WTC11 (cell line): ENCODE measurements around the gene NFIA. TPM values are rescaled to one million over a fixed set of nuclear protein-coding genes. Genes with fewer than 3 reads are reported as not detected.

Experiments used
- ATAC-seq: fragments of 200-7000 bp; cut with Tn5 transposase; 2 replicates; pipeline ENCODE4 v1.10.0; 2021; ENCODE audit warnings: mild to moderate bottlenecking, moderate library complexity
- CTCF ChIA-PET: fragments of 300-600 bp; sonication (Branson Sonifier 250); formaldehyde crosslinking; loops from one replicate; lab custom pipeline; 2021; ENCODE audit warnings: antibody characterized with exemption; lab: Charles Lee
- POLR2A ChIA-PET: fragments of 350-600 bp; sonication (Branson Sonifier 250); formaldehyde crosslinking; loops from one replicate; lab custom pipeline; 2021; ENCODE audit warnings: antibody characterized with exemption; lab: Charles Lee
- DNase-seq: peaks from one replicate; pipeline ENCODE4 v3.0.0; 2021; ENCODE audit warnings: low spot score
- H3K27ac Mint-ChIP-seq: 2 replicates; pipeline ENCODE4 v1.8.0; 2021; ENCODE audit warnings: mixed read lengths
- H3K27me3 Mint-ChIP-seq: 2 replicates; pipeline ENCODE4 v1.8.0; 2021; ENCODE audit warnings: low read depth, mild to moderate bottlenecking, moderate library complexity, mixed read lengths
- H3K36me3 Mint-ChIP-seq: 2 replicates; pipeline ENCODE4 v1.8.0; 2021; ENCODE audit warnings: mixed read lengths
- H3K4me1 Mint-ChIP-seq: 2 replicates; pipeline ENCODE4 v1.8.0; 2022; ENCODE audit warnings: mixed read lengths
- H3K4me3 Mint-ChIP-seq: 2 replicates; pipeline ENCODE4 v1.8.0; 2021; ENCODE audit warnings: mild to moderate bottlenecking, moderate library complexity, mixed read lengths
- H3K9me3 Mint-ChIP-seq: 2 replicates; pipeline ENCODE4 v1.8.0; 2021; ENCODE audit warnings: mixed read lengths
- AFF4 ChIP-seq: sonication (generic); formaldehyde crosslinking; IDR thresholded peaks from 2 replicates; pipeline ENCODE4 v1.8.1; 2023; ENCODE audit warnings: mild to moderate bottlenecking, missing genetic modification reagents, borderline replicate concordance
- FOXP1 ChIP-seq: sonication (generic); formaldehyde crosslinking; IDR thresholded peaks from 2 replicates; pipeline ENCODE4 v1.8.0; 2022; ENCODE audit warnings: missing genetic modification reagents, mild to moderate bottlenecking, moderate library complexity, borderline replicate concordance
- KAT7 ChIP-seq: sonication (generic); formaldehyde crosslinking; IDR thresholded peaks from 2 replicates; pipeline ENCODE4 v1.8.1; 2023; ENCODE audit warnings: missing genetic modification reagents, mild to moderate bottlenecking, borderline replicate concordance
- OVOL2 ChIP-seq: fragments of 250-450 bp; sonication (Bioruptor Pico); IDR thresholded peaks from 2 replicates; pipeline ENCODE4 v1.9.0; 2021; ENCODE audit warnings: mild to moderate bottlenecking, borderline replicate concordance
- TEAD1 ChIP-seq: sonication (generic); formaldehyde crosslinking; IDR thresholded peaks from 2 replicates; pipeline ENCODE4 v1.8.0; 2022; ENCODE audit warnings: mild to moderate bottlenecking, missing genetic modification reagents
- USF2 ChIP-seq: sonication (generic); formaldehyde crosslinking; IDR thresholded peaks from 2 replicates; pipeline ENCODE4 v1.8.1; 2023; ENCODE audit warnings: mild to moderate bottlenecking, missing genetic modification reagents, moderate library complexity
- ZBTB21 ChIP-seq: sonication (generic); formaldehyde crosslinking; IDR thresholded peaks from 2 replicates; pipeline ENCODE4 v1.8.1; 2023; ENCODE audit warnings: mild to moderate bottlenecking, missing genetic modification reagents, borderline replicate concordance
- ZNF425 ChIP-seq: fragments of 250-450 bp; sonication (Bioruptor Pico); conservative IDR thresholded peaks from 2 replicates; pipeline ENCODE4 v1.9.0; 2021; ENCODE audit warnings: mild to moderate bottlenecking
- ZNF671 ChIP-seq: fragments of 250-450 bp; sonication (Bioruptor Pico); IDR thresholded peaks from 2 replicates; pipeline ENCODE4 v1.8.0; 2021; ENCODE audit warnings: mild to moderate bottlenecking
- total RNA-seq: library from RNA; stranded (reverse); gene quantifications from 3 replicates; pipeline ENCODE4 v1.2.3, GENCODE V29; 2021
- TF ChIP-seq, protein P1 (sequence below): sonication (generic); formaldehyde crosslinking; IDR thresholded peaks from 2 replicates; pipeline ENCODE4 v1.8.1; 2023; ENCODE audit warnings: mild to moderate bottlenecking, missing genetic modification reagents
- TF ChIP-seq, protein P2 (sequence below): sonication (generic); formaldehyde crosslinking; IDR thresholded peaks from 2 replicates; pipeline ENCODE4 v1.8.0; 2022; ENCODE audit warnings: missing genetic modification reagents

The NFIA gene
- total RNA-seq, 1 experiment from 2014 or later = 16.7 TPM

- TF ChIP-seq, protein P1, sequence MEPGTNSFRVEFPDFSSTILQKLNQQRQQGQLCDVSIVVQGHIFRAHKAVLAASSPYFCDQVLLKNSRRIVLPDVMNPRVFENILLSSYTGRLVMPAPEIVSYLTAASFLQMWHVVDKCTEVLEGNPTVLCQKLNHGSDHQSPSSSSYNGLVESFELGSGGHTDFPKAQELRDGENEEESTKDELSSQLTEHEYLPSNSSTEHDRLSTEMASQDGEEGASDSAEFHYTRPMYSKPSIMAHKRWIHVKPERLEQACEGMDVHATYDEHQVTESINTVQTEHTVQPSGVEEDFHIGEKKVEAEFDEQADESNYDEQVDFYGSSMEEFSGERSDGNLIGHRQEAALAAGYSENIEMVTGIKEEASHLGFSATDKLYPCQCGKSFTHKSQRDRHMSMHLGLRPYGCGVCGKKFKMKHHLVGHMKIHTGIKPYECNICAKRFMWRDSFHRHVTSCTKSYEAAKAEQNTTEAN = no peak
- no peak for TF ChIP-seq USF2 (CRISPR knock-in tag)
These were observed 322.4 kb downstream of the NFIA start (continued) for GRCh38 chr1:61404597-61405376.

GRCh38 chr1:61406467-61406866 lies 324.1 kb downstream of the NFIA start:
- H3K36me3 Mint-ChIP-seq = no peaks in the 10 kb centered on the region
- POLR2A ChIA-PET = no interaction called here
- TF ChIP-seq ZBTB21 (CRISPR knock-in tag) = no peak
- no peak for TF ChIP-seq OVOL2
- no peak for TF ChIP-seq AFF4 (CRISPR knock-in tag)
- no peak for TF ChIP-seq FOXP1
- TF ChIP-seq KAT7 (CRISPR knock-in tag) = no peak
- no peak for TF ChIP-seq ZNF425
- no peak for TF ChIP-seq TEAD1 (CRISPR knock-in tag)
- no peak for TF ChIP-seq ZNF671
- TF ChIP-seq, protein P2, sequence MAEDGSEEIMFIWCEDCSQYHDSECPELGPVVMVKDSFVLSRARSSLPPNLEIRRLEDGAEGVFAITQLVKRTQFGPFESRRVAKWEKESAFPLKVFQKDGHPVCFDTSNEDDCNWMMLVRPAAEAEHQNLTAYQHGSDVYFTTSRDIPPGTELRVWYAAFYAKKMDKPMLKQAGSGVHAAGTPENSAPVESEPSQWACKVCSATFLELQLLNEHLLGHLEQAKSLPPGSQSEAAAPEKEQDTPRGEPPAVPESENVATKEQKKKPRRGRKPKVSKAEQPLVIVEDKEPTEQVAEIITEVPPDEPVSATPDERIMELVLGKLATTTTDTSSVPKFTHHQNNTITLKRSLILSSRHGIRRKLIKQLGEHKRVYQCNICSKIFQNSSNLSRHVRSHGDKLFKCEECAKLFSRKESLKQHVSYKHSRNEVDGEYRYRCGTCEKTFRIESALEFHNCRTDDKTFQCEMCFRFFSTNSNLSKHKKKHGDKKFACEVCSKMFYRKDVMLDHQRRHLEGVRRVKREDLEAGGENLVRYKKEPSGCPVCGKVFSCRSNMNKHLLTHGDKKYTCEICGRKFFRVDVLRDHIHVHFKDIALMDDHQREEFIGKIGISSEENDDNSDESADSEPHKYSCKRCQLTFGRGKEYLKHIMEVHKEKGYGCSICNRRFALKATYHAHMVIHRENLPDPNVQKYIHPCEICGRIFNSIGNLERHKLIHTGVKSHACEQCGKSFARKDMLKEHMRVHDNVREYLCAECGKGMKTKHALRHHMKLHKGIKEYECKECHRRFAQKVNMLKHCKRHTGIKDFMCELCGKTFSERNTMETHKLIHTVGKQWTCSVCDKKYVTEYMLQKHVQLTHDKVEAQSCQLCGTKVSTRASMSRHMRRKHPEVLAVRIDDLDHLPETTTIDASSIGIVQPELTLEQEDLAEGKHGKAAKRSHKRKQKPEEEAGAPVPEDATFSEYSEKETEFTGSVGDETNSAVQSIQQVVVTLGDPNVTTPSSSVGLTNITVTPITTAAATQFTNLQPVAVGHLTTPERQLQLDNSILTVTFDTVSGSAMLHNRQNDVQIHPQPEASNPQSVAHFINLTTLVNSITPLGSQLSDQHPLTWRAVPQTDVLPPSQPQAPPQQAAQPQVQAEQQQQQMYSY (CRISPR knock-in tag) = no peak
- CTCF ChIA-PET = interaction anchor here (0.7 kb wide), 1 partner anchor 363 kb away, joined by 3 read pairs; no protein-coding TSS in a partner anchor
- no peak overlapping the region for H3K27ac Mint-ChIP-seq
- no peaks in the 10 kb centered on the region for H3K9me3 Mint-ChIP-seq
- no peak for DNase-seq
- ATAC-seq = no peak
- no peak overlapping the region for H3K4me3 Mint-ChIP-seq
- H3K27me3 Mint-ChIP-seq = no peaks in the 10 kb centered on the region
- H3K4me1 Mint-ChIP-seq = peaks cover 3% of the 10 kb centered on the region
